GM12878 (cell line): ENCODE results near the gene GALNT12. TPM values are rescaled to one million over a fixed set of nuclear protein-coding genes. Genes with fewer than 3 reads are reported as not detected.

Source experiments
- ATAC-seq: fragments of 200-7000 bp; cut with Tn5 transposase; 3 replicates; pipeline ENCODE4 v1.9.1; 2020; ENCODE audit warnings: mild to moderate bottlenecking, moderate library complexity
- Bru-seq: library from RNA; stranded (reverse); fragments of 400-500 nt; gene quantifications from one replicate; lab custom pipeline; 2021; lab: Mats Ljungman, UMichigan
- BruChase-seq, 2 experiments: library from RNA; stranded (reverse); fragments of 400-500 nt; gene quantifications; one replicate each; lab custom pipeline; 2021; lab: Mats Ljungman, UMichigan
- BruUV-seq: library from RNA; stranded (reverse); fragments of 400-500 nt; replicated peaks from 2 replicates; lab custom pipeline; 2021; lab: Mats Ljungman, UMichigan
- CTCF ChIA-PET: fragments of 300-600 bp; sonication (Branson Sonifier 250); formaldehyde crosslinking; extraction: SDS; loops from one replicate; lab custom pipeline; 2021; ENCODE audit warnings: inconsistent platforms; lab: Yijun Ruan, JAX
- POLR2A ChIA-PET: fragments of 350-600 bp; formaldehyde crosslinking; extraction: SDS; loops from one replicate; lab custom pipeline; 2021; ENCODE audit warnings: inconsistent platforms; lab: Charles Lee
- RAD21 ChIA-PET: fragments of 300-600 bp; sonication (Branson Sonifier 250); formaldehyde crosslinking; loops from one replicate; lab custom pipeline; 2023; ENCODE audit warnings: antibody characterized with exemption; ENCODE audit not compliant: unreplicated experiment; lab: Charles Lee
- SMC1A ChIA-PET: fragments of 300-600 bp; sonication (Branson Sonifier 250); formaldehyde crosslinking; loops from one replicate; lab custom pipeline; 2023; ENCODE audit not compliant: unreplicated experiment, uncharacterized antibody; lab: Charles Lee
- DNase-seq: peaks from one replicate; pipeline ENCODE4 v3.0.0-alpha.2; 2011; ENCODE audit warnings: low read depth, low spot score
- FAIRE-seq: peaks from 3 replicates; lab custom pipeline; 2011; peaks lifted over from hg19 to GRCh38; lab: Jason Lieb, UNC
- H2AFZ ChIP-seq: 2 replicates; pipeline ENCODE4 v1.6.0; 2011; ENCODE audit warnings: low read depth, low read length, control low read depth; ENCODE audit not compliant: control insufficient read depth
- H3K27ac ChIP-seq: 2 replicates; pipeline ENCODE4 v1.5.1; 2011; ENCODE audit warnings: control low read depth; ENCODE audit not compliant: control insufficient read depth, insufficient read depth
- H3K27me3 ChIP-seq, 2 experiments: replicated peaks in 1 of 2; 2 replicates each; pipeline versions ENCODE4 v1.6.0 to v1.6.1; 2011; ENCODE audit warnings: low read length in 1 of 2; ENCODE audit not compliant: control insufficient read depth in 2 of 2, insufficient read depth in 2 of 2
- H3K36me3 ChIP-seq, 2 experiments: 2 replicates each; pipeline ENCODE4 v1.5.1; 2011; ENCODE audit warnings: low read length in 1 of 2; ENCODE audit not compliant: control insufficient read depth in 2 of 2, insufficient read depth in 2 of 2
- H3K4me1 ChIP-seq: 2 replicates; pipeline ENCODE4 v1.6.1; 2011; ENCODE audit warnings: mild to moderate bottlenecking, low read length, moderate library complexity, mixed read lengths; ENCODE audit not compliant: control insufficient read depth, insufficient read depth
- H3K4me2 ChIP-seq: 2 replicates; pipeline ENCODE4 v1.6.0; 2011; ENCODE audit warnings: control low read depth; ENCODE audit not compliant: control insufficient read depth, insufficient read depth
- H3K4me3 ChIP-seq: fragments of 200-600 bp; sonication (generic); 2 replicates; pipeline ENCODE4 v1.5.1; 2016
- H3K79me2 ChIP-seq: 2 replicates; pipeline ENCODE4 v1.6.0; 2011; ENCODE audit warnings: low read length; ENCODE audit not compliant: control insufficient read depth, insufficient read depth
- H3K9ac ChIP-seq: 2 replicates; pipeline ENCODE4 v1.8.0; 2011; ENCODE audit warnings: low read length, control low read depth, mixed read lengths; ENCODE audit not compliant: control insufficient read depth, insufficient read depth
- H3K9me3 ChIP-seq: replicated peaks from 3 replicates; pipeline ENCODE4 v1.5.1; 2011; ENCODE audit warnings: mild to moderate bottlenecking, low read length; ENCODE audit not compliant: control insufficient read depth, insufficient read depth
- H4K20me1 ChIP-seq: 2 replicates; pipeline ENCODE4 v1.6.0; 2011; ENCODE audit not compliant: control insufficient read depth, insufficient read depth
- BACH1 ChIP-seq: fragments of 450-650 bp; IDR thresholded peaks from 2 replicates; pipeline ENCODE4 v1.6.1; 2017; ENCODE audit warnings: mild to moderate bottlenecking, borderline replicate concordance
- CBX5 ChIP-seq: sonication (generic); IDR thresholded peaks from 2 replicates; pipeline ENCODE4 v1.6.1; 2016; ENCODE audit warnings: low read depth, moderate library complexity, mild to moderate bottlenecking, inconsistent platforms
- EGR1 ChIP-seq, 2 experiments: IDR thresholded peaks; 1 replicate in 1 of 2; 2 replicates in 1 of 2; pipeline ENCODE4 v1.6.1; 2011 to 2012; ENCODE audit warnings: low read depth in 2 of 2, low read length in 2 of 2, borderline replicate concordance in 1 of 2, mild to moderate bottlenecking in 1 of 2, moderate library complexity in 1 of 2
- HDAC6 ChIP-seq: fragments of 200-600 bp; sonication (generic); IDR thresholded peaks from one replicate; pipeline ENCODE4 v1.8.0; 2017; ENCODE audit warnings: antibody characterized with exemption; ENCODE audit not compliant: unreplicated experiment
- KLF5 ChIP-seq: fragments of 450-650 bp; IDR thresholded peaks from 2 replicates; pipeline ENCODE4 v1.6.1; 2014; ENCODE audit warnings: mild to moderate bottlenecking; ENCODE audit not compliant: partially characterized antibody
- NR2C2 ChIP-seq: IDR thresholded peaks from 2 replicates; pipeline ENCODE4 v1.6.1; 2011; ENCODE audit warnings: borderline replicate concordance, low read depth; ENCODE audit not compliant: control insufficient read depth, insufficient read length
- NRF1 ChIP-seq: conservative IDR thresholded peaks from 2 replicates; pipeline ENCODE4 v1.6.1; 2011; ENCODE audit warnings: mild to moderate bottlenecking, low read depth, low read length, improper control_type of control experiment
- POLR2A ChIP-seq: IDR thresholded peaks from 2 replicates; pipeline ENCODE4 v1.6.1; 2011; ENCODE audit warnings: low read depth, mild to moderate bottlenecking, low read length
- RBBP5 ChIP-seq: fragments of 200-600 bp; sonication (generic); conservative IDR thresholded peaks from 2 replicates; pipeline ENCODE4 v1.6.1; 2016
- RUNX3 ChIP-seq: IDR thresholded peaks from 2 replicates; pipeline ENCODE4 v1.6.1; 2012; ENCODE audit warnings: low read length, inconsistent platforms
- TBL1XR1 ChIP-seq: IDR thresholded peaks from 2 replicates; pipeline ENCODE4 v1.6.1; 2012; ENCODE audit warnings: low read depth, low read length, improper control_type of control experiment
- YY1 ChIP-seq: IDR thresholded peaks from 2 replicates; pipeline ENCODE4 v1.6.1; 2011; ENCODE audit warnings: low read depth, mild to moderate bottlenecking, low read length
- ZNF207 ChIP-seq: fragments of 450-650 bp; IDR thresholded peaks from 2 replicates; pipeline ENCODE4 v1.6.1; 2014; ENCODE audit warnings: antibody characterized with exemption, mild to moderate bottlenecking, borderline replicate concordance
- ZNF622 ChIP-seq: fragments of 450-650 bp; IDR thresholded peaks from 2 replicates; pipeline ENCODE4 v1.6.1; 2017; ENCODE audit warnings: mild to moderate bottlenecking, inconsistent platforms
- WGBS: methylation state at CpG from one replicate; pipeline ENCODE4 v1.1.6; 2016; ENCODE audit warnings: low lambda C conversion rate; ENCODE audit not compliant: insufficient replicate concordance, insufficient coverage; ENCODE audit errors: missing lambda C conversion rate; 5-methylcytosine and 5-hydroxymethylcytosine counted together
- in situ Hi-C: fragments of 300-500 bp; cut with MboI; formaldehyde crosslinking; loops from 9 replicates; pipeline ENCODE4 v1.14.3; 2018; ENCODE audit warnings: mixed read lengths
- intact Hi-C: fragments of 100-400 bp; cut with micrococcal nuclease; formaldehyde crosslinking; loops from one replicate; pipeline ENCODE4 v1.14.2; 2022; ENCODE audit not compliant: unreplicated experiment
- long read RNA-seq, 2 experiments: library from polyadenylated mRNA; unstranded; transcript quantifications; one replicate each; pipeline ENCODE4 v2.0.0, GENCODE V29; 2019 to 2020
- polyA minus RNA-seq, 3 experiments: library from RNA; depleted of rRNA, polyadenylated mRNA; stranded (reverse); fragments of >200 nt; gene quantifications; 2 replicates each; pipeline ENCODE4 v1.2.3, GENCODE V29; 2011
- polyA plus RNA-seq, 11 experiments: library from polyadenylated mRNA; depleted of rRNA in 4 of 11; unstranded in 6 of 11; stranded (reverse) in 5 of 11; fragments of >200 nt; fragmentation: Nextera tagmentation in 4 of 11; fragmentation: Illumina TruSeq in 1 of 11; extraction: Ambion mirVana in 4 of 11; extraction: Trizol in 1 of 11; gene quantifications; 1 replicate in 1 of 11; 2 replicates in 10 of 11; pipeline versions ENCODE4 v1.2.1 to v1.2.3, GENCODE V29; 2011 to 2016; ENCODE audit warnings: inconsistent platforms in 2 of 11, missing spikeins in 2 of 11, low read depth in 1 of 11
- total RNA-seq, 4 experiments: library from RNA; depleted of rRNA in 3 of 4; stranded (reverse); fragments of >200 nt in 3 of 4; fragmentation: Illumina TruSeq in 1 of 4; extraction: Trizol in 1 of 4; gene quantifications; 2 replicates each; pipeline versions ENCODE4 v1.2.1 to v1.2.3, GENCODE V29; 2013 to 2021

The GALNT12 gene
- 8.1 and 10.0 TPM in 2 replicates for total RNA-seq (2013; cell fraction: nucleolus; rRNA removed)
- total RNA-seq (2014; rRNA removed) (5.0 and 5.3 TPM in 2 replicates), total RNA-seq (2014; rRNA removed; fragmentation: Illumina TruSeq; extraction: Trizol) (3.5 and 3.8 TPM in 2 replicates), total RNA-seq (2021) (4.0 and 4.4 TPM in 2 replicates), polyA plus RNA-seq (2011; rRNA removed) (2.3 and 3.1 TPM in 2 replicates), polyA plus RNA-seq (2014; fragmentation: Illumina TruSeq; extraction: Trizol) (4.3 and 5.8 TPM in 2 replicates), polyA plus RNA-seq (2014; fragmentation: Nextera tagmentation; extraction: Ambion mirVana) (1 to 10 TPM; 1.6 to 2.6 TPM), polyA plus RNA-seq (2014; rRNA removed) (4.6 and 5.0 TPM in 2 replicates), polyA plus RNA-seq (2016; fragmentation: Nextera tagmentation; extraction: Ambion mirVana) (under 1 TPM; 0.13 to 0.56 TPM), polyA minus RNA-seq (2011; rRNA and poly(A)+ RNA removed) (0.62 and 1.0 TPM in 2 replicates), Bru-seq, nascent RNA (percentile 40 among the genes with signal in this experiment), BruChase-seq, experiment 1, labeled RNA remaining after a 6-hour chase (percentile 34 among the genes with signal in this experiment), BruChase-seq, experiment 2, labeled RNA remaining after a 2-hour chase (percentile 33 among the genes with signal in this experiment)
- 1.3 TPM for polyA plus RNA-seq (2011; ENCODE audit: low read depth)
- 1.0 and 1.1 TPM in 2 replicates for polyA plus RNA-seq (2011; cell fraction: cytosol; rRNA removed)
- 3.0 and 4.4 TPM in 2 replicates for polyA plus RNA-seq (2011; cell fraction: nucleus; rRNA removed)
- polyA plus RNA-seq (2012), result 1.4 and 2.1 TPM in 2 replicates
- polyA minus RNA-seq (2011; cell fraction: cytosol; rRNA and poly(A)+ RNA removed), result 1.7 TPM in 1 of 2 replicates, not detected in the other
- polyA minus RNA-seq (2011; cell fraction: nucleus; rRNA and poly(A)+ RNA removed), result 0.36 and 0.67 TPM in 2 replicates
- long read RNA-seq, experiment 1, result 0 reads
- long read RNA-seq, experiment 2, partial matches to known transcripts, result 3 of 4 reads
- long read RNA-seq, experiment 2, other reads (novel, unspliced or antisense), result 1 of 4 reads

GRCh38 chr9:98807070-98807813 is at the start of gene GALNT12:
Gene GALNT12, plus strand, starts transcription at chr9:98807670. Its CDS starts 29 bp downstream, at chr9:98807699.
- in situ Hi-C loops, result no loop called here
- Histone ChIP-seq H2AFZ (peak within 1 kb of the TSS; percentile 80), H4K20me1 (no peaks in the 10 kb centered on the region), H3K27ac (no peak within 1 kb of the TSS), H3K9ac (peak within 1 kb of the TSS; percentile 39; the same call in 1 of the 2 replicates), H3K4me3 (peak within 1 kb of the TSS; percentile 68), H3K36me3 (no peaks in the 10 kb centered on the region), H3K9me3 (no peaks in the 10 kb centered on the region), H3K27me3 (peaks cover 2 to 3% of the 10 kb centered on the region in 2 experiments), H3K4me1 (0 out of 2 replicates have a peak, but pooled peaks cover 4% of the 10 kb centered on the region), H3K4me2 (peak within 1 kb of the TSS; percentile 77), H3K79me2 (no peaks in the 10 kb centered on the region)
- 8% methylated on average over 42 of the region's 51 CpGs for WGBS
- SMC1A ChIA-PET, result interaction anchor here (1.1 kb wide), 1 partner anchor 9 kb away, joined by 3 read pairs; no protein-coding TSS in a partner anchor
- RAD21 ChIA-PET, result no interaction called here
- POLR2A ChIA-PET, result no interaction called here
- intact Hi-C loops, result no loop called here
- ATAC-seq (peak; percentile 78), FAIRE-seq (no peak), DNase-seq (no peak)
- BruUV-seq, result no TSS peak
- CTCF ChIA-PET, result interaction anchor here (1.0 to 2.0 kb wide), 3 partner anchors 12 to 191 kb away, joined by 3 to 4 read pairs (median 3); no protein-coding TSS in a partner anchor
- no peak for TF ChIP-seq TBL1XR1
- TF ChIP-seq YY1, result 0 out of 2 replicates have a peak, but pooled peaks have one; percentile 8
- no peak for TF ChIP-seq KLF5
- TF ChIP-seq EGR1 (IDR thresholded peaks at IDR 0.05; ENCODE audit: borderline replicate concordance in 1 of 2, low read depth in 2 of 2, low read length in 2 of 2), result peak in 1 of 2 experiments; percentile 63; a peak in 1 of 3 replicates
- TF ChIP-seq HDAC6, result peak; percentile 27
- peak; percentile 78 for TF ChIP-seq POLR2A
- no peak for TF ChIP-seq NRF1
- no peak for TF ChIP-seq ZNF207
- TF ChIP-seq NR2C2, result no peak
- no peak for TF ChIP-seq BACH1
- no peak for TF ChIP-seq ZNF622
- TF ChIP-seq RUNX3, result no peak
- TF ChIP-seq CBX5, result no peak
- no peak for TF ChIP-seq RBBP5
